ENCODE measurements around the gene PCSK4. TPM values are rescaled to one million over a fixed set of nuclear protein-coding genes. Genes with fewer than 3 reads are reported as not detected.

PCSK4 gene
- total RNA-seq, 1 experiment from 2014 or later, result 9.1 TPM

DNA sequence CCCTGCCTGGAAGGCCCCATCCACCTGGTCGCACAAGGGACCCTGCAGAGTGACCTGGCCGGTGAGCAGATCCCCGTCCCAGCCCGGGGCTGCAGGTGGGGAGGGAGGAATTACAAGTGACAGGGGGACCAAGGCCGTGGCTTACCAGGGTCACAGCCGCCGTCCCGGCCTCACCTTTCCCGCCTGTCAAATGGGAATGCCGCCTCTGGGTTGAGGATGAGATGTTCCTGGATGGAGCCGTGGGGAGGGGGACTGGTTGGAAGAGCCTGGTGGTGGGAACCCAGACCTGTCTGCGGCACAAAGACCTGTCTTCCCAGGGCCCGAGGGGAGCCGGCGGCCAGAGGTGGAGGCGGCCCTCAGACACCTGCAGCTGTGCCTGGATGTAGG is 39.3 kb upstream of the PCSK4 start:
- no peak overlapping the region for H2BK20ac ChIP-seq (ENCODE audit: low read depth, low read length, poor library complexity, severe bottlenecking)
- TF ChIP-seq, protein P1, sequence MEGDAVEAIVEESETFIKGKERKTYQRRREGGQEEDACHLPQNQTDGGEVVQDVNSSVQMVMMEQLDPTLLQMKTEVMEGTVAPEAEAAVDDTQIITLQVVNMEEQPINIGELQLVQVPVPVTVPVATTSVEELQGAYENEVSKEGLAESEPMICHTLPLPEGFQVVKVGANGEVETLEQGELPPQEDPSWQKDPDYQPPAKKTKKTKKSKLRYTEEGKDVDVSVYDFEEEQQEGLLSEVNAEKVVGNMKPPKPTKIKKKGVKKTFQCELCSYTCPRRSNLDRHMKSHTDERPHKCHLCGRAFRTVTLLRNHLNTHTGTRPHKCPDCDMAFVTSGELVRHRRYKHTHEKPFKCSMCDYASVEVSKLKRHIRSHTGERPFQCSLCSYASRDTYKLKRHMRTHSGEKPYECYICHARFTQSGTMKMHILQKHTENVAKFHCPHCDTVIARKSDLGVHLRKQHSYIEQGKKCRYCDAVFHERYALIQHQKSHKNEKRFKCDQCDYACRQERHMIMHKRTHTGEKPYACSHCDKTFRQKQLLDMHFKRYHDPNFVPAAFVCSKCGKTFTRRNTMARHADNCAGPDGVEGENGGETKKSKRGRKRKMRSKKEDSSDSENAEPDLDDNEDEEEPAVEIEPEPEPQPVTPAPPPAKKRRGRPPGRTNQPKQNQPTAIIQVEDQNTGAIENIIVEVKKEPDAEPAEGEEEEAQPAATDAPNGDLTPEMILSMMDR (conservative IDR thresholded peaks at IDR 0.05), result no peak
- no peaks in the 10 kb centered on the region for H3K36me3 Mint-ChIP-seq (ENCODE audit: insufficient read depth in 1 of 3, low read depth in 3 of 3)
- no peak overlapping the region for H3K27ac ChIP-seq (ENCODE audit: insufficient read length, low read depth, low read length)
- no peaks in the 10 kb centered on the region for H3K79me1 ChIP-seq (ENCODE audit: insufficient read depth, low read depth, low read length, poor library complexity, severe bottlenecking)
- H3K14ac ChIP-seq (ENCODE audit: insufficient read depth, low read length), result no peak overlapping the region
- peaks cover 3% of the 10 kb centered on the region for H4K20me1 ChIP-seq (ENCODE audit: control insufficient read depth, insufficient read depth, insufficient read length)
- H3K18ac ChIP-seq (ENCODE audit: insufficient read length, low read depth, low read length), result no peak overlapping the region
- peaks cover 2% of the 10 kb centered on the region for H3K23me2 ChIP-seq (ENCODE audit: insufficient read length, low read depth, low read length, poor library complexity, severe bottlenecking)
- no peak overlapping the region for H2AFZ ChIP-seq (ENCODE audit: low read length)
- H3K4ac ChIP-seq (ENCODE audit: low read depth, low read length), result no peak overlapping the region
- no peak overlapping the region for H3K27ac Mint-ChIP-seq
- peaks cover 0 to 4% of the 10 kb centered on the region in 2 experiments; a peak in 3 of 5 replicates for H3K9me3 Mint-ChIP-seq
- H4K91ac ChIP-seq (ENCODE audit: insufficient read length, low read depth, low read length), result no peak overlapping the region
- H3K79me2 ChIP-seq (ENCODE audit: insufficient read depth, low read length), result no peaks in the 10 kb centered on the region
- H3K23ac ChIP-seq (ENCODE audit: insufficient read length, low read depth, low read length), result no peak overlapping the region
- H3K56ac ChIP-seq (ENCODE audit: insufficient read length, low read depth, low read length), result no peak overlapping the region
- no peak for DNase-seq
- no peak overlapping the region for H3K9ac ChIP-seq (ENCODE audit: extremely low read depth, insufficient read length, low read length)
- no peak overlapping the region for H4K8ac ChIP-seq (replicated peaks; ENCODE audit: insufficient read length, low read depth, low read length)
- no peak overlapping the region for H2AK5ac ChIP-seq (ENCODE audit: insufficient read length, low read length)
- H2BK12ac ChIP-seq (ENCODE audit: insufficient read length, low read depth, low read length), result no peak overlapping the region
- H2BK15ac ChIP-seq (ENCODE audit: low read depth, low read length), result no peak overlapping the region
- H3K27me3 ChIP-seq (ENCODE audit: insufficient read depth, low read length), result peaks cover 7% of the 10 kb centered on the region; the same call in 1 of the 2 replicates
- no CpG with 5 or more reads among the region's 16 CpGs for WGBS (ENCODE audit: extremely low coverage, insufficient read length, low lambda C conversion rate)
- H3K4me3 Mint-ChIP-seq, result no peak overlapping the region
- no peaks in the 10 kb centered on the region for H3K4me1 ChIP-seq (ENCODE audit: insufficient read depth, low read length)
- no peaks in the 10 kb centered on the region for H3K9me3 ChIP-seq (ENCODE audit: control insufficient read depth, low read depth, low read length)
- no peak overlapping the region for H4K5ac ChIP-seq (ENCODE audit: insufficient read length, low read depth, low read length)
- H3T11ph ChIP-seq (ENCODE audit: low read length), result no peak overlapping the region
- no peak overlapping the region for H2BK120ac ChIP-seq (ENCODE audit: low read depth, low read length, poor library complexity, severe bottlenecking)
- H3K27me3 Mint-ChIP-seq (ENCODE audit: low read depth), result peaks cover 45% of the 10 kb centered on the region
- H3K4me1 Mint-ChIP-seq, result peaks cover 5% of the 10 kb centered on the region in 2 experiments; a peak in 3 of 4 replicates
- H3K4me2 ChIP-seq (ENCODE audit: insufficient read depth, insufficient read length, low read length), result no peak overlapping the region
- H2BK5ac ChIP-seq (ENCODE audit: insufficient read length, low read length), result no peak overlapping the region
